HS-27A (cell line): ENCODE data around the gene CD96.
"Not testable (repeated sequence)": the region's sequence is repeated elsewhere in the genome, so short reads cannot be mapped to it uniquely, and the experiment has no call there.

Source experiments
- DNase-seq: peaks from one replicate; pipeline ENCODE4 v3.0.0-alpha.2; 2012; ENCODE audit warnings: low read depth, missing footprints

The CD96 gene

DNA sequence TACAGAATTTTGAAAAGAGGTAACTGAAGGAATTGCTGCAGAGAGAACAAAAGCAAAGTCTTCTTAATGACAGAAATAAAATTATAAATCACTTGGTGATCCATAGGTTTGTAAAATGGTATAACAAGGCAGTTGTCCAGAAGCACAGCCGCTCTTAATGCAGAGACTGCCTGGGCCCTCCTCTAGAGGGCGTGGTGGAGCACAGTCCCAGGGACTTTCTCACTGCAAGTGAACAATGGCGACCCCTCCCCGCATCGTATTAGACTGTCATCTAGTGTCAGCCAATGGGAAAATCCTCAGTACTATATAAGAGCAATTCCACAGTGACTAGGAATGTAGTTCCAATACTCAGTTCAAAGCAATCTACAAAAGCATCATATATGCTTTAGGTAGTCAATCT, 79.5 kb downstream of the CD96 start:
- DNase-seq: no peak

DNA sequence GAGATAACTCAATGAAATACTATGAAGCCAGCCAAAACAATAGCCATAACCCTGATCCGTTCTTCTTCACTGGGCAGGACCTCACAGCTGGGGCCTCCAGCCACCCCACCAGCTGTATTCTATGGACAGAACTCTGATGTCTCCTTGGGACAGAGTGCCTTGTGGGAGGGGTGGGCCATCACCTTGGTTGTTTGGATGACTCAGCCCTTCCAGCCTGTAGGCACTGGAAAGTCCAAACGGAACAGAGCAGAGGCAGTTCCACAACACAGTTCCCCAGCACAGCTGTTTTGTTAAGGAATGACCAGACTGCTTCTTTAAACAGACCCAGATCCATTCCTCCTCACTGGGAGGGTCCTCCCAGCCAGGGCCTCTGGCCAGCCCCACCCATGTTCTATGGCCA, 85.1 kb downstream of the CD96 start:
- DNase-seq: no peak

DNA sequence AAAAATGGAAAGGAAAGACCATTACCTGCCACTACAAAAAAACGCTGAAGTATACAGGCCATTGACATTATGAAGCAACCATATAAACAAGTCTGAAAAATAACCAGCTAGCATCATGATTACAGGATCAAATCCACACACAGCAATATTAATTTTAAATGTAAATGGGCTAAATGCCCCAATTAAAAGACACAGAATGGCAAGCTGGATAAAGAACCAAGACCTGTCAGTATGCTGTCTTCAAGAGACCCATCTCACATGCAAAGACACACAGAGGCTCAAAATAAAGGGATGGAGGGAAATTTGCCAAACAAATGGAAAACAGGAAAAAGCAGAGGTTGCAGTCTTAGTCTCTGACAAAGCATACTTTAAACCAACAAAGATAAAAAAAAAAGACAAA, 87.0 kb downstream of the CD96 start:
- DNase-seq: not testable (repeated sequence)

DNA sequence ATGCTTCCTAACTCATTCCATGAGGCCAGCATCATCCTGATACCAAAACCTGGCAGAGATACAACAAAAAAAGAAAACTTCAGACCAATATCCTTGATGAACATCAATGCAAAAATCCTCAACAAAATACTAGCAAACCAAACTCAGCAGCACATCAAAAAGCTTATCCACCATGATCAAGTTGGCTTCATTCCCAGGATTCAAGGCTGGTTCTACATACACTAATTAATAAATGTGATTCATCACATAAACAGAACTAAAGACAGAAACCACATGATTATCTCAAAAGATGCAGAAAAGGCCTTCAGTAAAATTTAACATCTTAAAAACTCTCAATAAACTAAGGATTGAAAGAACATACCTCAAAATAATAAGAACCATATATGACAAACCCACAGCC, 88.6 kb downstream of the CD96 start:
- DNase-seq: not testable (repeated sequence)

DNA sequence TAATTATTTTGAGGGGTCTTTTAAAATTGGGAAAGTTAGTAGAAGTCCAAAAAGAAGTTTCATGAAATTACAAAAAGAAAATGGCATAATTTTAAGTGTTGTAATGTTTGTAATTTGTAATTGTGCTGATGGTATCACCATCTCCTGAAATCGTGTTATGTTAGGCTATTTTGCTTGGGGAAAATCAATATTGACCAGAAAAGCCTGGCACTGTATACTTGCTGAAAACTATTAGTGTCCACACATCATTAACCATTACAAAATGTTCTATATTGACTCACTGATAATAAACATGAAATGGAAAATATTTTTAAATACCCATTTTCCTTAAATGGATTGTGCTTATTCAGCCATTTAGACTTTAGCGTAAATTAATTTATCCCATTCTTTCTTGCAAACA, 93.4 kb downstream of the CD96 start:
- DNase-seq: no peak

DNA sequence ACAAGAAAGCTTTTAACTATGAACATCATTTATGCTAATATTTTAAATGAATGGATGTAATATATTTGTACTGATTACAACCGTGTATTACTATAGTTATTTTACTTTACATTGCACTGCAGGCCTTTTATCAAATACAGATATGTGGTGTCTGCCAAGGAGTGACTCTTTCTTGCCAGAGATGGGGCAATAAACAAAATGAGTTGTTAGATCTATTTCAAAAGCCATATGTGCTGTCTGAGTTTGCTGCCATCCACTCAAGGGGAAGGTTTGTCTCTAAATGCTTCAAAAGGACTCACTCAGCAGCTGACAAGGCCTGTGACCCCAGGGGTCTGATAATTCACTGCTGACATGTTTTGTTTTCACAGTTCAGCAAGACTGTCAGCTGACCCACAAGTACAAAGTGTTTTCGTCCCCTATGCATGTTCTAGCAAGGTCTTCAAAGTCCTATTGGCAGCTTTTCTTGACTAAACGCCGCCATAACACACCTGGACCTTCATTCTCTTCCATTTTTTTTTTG, 94.4 kb downstream of the CD96 start:
- no peak for DNase-seq

DNA sequence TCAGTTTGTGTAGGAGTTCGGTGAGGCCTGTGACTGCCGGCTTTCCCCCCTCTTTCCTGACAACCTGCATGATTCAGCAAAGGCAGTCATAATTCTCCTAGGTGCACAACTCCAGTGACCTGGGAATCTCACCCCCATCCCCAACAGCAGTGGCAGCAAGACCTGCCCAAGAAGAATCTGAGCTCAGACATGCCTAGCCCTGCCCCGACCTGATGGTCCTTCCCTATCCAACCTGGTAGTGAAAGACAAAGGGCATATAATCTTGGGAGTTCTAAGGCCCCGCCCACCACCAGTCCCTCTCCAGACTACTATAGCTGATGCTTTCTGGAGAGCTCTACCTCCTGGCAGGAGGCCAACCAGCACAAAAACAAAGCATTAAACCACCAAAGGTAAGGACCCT, 97.3 kb downstream of the CD96 start:
- no peak for DNase-seq

DNA sequence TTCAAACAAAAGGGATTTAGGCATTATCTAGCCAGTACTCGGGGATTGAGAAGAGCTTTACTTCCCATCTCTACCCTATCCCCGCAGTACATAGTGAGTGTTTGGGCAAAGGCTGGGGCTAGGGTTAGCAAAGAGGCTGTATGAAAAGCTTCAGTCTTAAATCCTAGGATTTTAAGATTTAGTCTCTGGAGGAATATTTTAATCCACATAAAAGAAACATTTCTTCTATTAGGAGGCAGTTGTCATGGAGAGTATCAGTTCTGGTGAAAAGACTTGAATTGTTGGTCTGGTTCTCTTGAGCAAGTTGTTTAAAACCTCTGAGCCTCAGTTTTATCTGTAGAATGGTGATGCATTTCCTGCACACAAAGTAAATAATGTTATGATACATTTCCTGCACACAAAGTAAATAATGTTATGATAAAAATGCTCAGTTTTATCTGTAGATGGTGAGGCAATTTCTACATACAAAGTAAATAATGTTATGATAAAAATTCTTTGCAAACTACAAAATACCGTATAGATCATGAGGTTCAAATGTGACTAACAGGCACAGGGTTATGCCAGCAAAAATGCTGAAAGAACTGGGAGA, 107.1 kb downstream of the CD96 start:
- DNase-seq: no peak

DNA sequence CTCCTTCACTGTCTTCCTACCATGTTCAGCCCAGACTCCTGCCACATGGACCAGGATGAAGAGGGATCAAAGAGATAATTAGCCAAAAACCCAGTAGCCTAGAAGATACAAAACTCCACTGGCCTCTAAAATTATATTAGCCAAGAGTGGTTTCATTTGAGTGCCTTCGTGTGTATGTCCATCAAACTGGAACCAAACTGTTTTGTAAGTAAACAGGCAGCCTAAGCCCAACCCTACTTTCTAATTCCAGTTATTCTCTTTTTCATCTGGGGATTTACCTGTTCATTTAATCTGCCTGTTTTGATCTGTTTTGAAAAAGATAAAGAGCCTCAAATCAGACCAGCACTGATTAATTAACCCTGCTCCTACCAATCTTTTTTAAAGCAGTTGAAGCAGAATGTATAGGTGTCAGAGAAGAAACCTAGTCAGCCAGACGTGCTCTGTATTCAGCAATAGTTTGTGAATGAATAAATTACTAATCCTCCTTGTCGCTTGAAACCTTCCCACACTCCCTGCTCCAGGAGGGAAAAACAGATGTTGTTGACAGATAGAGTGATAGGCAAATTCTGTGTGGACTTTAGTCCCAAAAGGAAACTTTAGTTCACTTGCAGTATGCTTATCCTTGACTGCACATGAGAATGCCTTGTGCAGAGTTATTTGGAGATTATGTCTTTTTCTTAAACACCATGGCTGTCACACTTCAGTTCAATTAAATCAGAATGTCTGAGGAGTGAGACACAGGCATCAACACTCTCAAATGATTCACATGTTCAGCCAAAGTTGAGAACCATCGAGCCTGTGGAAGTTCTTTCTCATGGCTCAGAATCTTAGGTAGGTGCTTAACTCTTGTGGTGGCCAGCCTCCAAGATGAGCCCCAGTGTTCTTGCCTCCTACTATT, 108.6 kb downstream of the CD96 start:
- no peak for DNase-seq

DNA sequence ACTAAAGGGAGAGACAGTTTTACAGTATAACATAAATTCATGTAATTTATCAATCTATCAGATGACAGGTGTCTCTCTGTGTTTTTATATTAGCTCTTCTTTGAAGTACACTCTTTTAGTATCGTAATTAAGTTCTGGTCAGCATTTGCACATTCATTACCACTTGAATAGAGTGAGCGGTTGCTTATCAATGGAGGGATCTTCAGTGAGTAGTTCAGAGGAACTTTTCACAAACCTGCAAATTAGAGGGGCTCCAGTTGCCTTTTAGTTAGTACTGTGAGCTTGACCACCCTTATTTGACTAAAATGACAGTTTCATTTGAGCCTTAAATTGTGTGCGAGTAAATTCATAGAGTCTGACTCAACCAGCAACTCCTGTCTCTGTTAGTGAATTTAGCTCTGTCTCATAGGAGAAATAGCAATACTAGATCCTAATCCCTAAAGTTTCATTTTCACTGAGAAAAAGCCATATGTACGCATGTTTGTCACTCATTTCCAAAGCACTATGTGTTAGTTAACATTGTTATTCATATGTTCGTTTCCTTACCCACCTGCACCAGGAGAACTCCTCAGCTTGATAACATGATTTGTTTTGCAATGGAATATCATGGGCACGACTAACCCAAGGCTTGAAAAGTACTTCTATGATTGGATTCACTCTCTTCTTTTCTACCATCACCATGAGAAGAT, 110.6 kb downstream of the CD96 start:
- no peak for DNase-seq

DNA sequence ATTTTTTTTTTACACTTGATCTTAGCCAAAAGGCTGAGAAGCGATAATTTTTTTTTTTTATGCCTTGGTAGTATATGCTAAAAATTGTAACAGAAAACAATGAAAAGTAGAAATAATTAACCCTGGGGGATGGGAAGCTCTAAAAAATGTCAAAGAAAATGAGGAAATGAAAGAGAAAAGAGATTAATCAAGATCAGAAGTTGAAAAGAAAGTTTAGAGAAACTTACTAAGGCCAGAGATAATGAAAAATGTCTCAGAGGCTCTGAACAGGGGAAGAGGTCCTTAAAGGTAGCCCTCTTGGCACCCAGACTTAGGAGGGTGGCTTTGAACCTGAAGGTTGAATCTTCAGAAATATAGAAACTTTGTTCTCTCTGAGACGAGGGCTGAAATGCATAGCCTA, 111.8 kb downstream of the CD96 start:
- DNase-seq: no peak

DNA sequence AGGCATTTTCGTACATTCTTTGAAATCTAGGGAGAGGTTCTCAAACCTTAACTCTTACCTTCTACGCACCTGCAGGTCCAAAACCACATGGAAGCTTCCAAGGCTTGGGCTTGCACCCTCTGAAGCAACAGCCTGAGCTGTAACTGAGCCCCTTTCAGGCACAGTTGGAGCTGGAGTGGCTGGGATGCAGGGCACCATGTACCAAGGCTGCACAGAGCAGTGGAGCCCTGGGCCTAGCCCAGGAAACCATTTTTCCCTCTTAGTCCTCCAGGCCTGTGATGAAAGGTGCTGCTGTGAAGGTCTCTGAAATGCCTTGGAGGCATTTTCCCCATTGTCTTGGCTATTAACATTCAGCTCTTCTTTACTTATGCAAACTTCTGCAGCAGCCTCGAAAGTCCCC, 120.0 kb downstream of the CD96 start:
- DNase-seq: no peak

DNA sequence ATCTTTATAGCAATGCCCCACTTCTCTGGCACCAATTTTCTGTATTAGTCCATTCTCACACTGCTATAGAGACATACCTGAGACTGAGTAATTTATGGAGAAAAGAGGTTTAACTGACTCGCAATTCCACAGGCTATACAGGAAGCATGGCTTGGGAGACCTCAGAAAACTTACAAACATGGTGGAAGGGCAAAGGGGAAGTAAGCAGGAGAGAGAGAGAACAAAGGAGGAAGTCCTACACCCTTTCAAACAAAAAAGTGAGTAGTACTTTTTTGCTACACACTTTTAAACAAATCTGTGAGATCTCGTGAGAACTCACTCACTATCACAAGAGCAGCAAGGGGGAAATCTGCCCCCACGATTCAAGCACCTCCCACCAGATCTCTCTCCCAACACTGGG, 120.9 kb downstream of the CD96 start:
- no peak for DNase-seq

DNA sequence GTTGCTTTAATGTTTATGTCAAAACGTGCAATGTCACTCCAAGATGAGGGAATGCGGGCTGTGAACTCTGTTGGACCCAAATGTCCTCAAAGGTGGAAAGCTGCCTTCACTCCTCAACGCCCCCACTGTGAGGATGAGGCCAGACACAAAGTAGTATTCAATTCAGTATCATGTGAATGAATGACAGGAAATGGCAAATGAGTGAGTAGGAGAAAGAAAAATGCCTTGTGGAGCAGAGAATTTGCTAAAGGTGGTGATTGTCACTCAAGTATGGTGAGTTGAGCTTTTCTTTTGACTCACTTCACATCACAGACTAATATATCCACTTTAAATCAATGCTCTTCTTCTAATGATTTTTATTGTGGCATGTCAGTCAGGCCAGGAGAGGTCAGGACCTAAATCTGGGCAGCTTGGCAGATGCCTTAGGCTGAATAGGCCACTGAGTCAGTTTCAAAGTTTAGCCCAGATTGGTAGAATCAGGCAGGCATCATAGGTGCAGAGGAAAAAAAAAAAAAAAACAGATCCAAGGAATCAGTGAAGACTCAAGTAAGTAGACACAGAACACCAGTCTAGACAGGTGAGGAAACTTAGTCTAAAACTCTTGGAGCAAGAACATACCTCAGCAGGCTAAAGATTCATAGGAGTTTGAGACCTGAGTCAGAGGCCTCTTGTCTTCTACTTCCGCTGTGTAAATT, 124.2 kb downstream of the CD96 start:
- no peak for DNase-seq

DNA sequence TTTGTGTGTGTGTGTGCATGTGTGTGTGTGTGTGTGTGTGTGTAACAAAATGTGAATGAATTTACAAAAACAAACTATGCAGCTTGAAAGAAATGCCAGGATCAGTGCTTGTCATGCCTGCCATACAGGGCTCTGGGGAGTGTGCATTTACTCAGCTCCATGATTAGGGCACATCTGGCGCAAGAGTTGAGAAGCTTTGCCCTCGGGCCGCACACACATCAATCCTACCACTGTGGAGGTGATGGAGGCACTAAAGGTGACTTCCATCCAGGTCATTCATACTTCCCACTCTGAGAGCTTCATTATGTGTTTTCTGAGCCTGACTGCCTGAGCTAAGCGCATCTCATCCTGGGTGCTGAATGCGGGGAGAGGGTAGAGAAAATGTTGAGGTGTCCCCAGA, 125.2 kb downstream of the CD96 start:
- DNase-seq: no peak

DNA sequence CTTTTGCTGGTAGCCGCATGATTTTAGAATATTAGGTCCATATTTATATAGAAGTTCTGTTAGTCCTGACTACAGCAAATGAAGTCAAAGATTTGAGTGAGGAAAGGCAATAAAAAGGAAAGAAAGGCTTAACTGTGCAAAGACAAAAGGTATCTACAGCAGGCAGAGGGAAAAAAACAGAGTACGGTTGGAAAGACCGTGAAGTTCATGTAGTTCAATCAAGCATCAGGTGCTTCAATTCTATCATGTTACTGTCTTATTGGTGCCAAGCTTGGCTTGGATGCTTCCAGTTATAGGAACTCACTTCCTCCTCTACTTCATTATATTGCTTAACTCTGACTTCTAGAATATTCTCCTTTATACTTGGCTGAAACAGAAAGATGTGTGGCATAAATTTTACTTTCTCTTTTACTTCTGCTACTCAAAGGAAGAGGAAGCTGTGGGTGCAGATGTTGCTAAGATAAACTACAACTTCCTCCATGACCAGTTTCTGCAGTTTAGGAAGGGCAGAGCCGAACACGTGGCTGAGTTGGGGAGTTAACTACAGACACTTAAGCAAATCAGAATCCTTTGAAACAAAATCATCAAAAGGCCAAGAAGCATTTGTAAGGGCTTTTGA, 125.7 kb downstream of the CD96 start:
- DNase-seq: no peak

DNA sequence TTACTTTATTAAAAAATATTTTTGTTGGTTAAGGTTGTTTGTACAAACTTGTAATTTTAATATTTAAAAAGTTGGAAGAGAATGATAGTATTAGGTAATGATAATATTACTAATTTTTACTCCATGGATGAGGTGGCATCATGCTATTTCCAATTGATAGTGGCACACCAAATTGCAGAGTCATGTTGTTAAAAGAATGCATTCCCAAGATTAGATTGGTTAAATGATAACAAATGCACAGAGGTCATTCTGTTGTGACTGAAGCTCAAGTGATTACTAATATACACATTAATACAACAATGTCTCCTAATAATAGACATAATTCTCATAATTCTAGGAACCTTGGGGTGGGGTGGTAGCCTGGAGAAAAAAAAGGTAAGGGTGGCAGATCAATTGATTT, 126.3 kb downstream of the CD96 start:
- DNase-seq: no peak

DNA sequence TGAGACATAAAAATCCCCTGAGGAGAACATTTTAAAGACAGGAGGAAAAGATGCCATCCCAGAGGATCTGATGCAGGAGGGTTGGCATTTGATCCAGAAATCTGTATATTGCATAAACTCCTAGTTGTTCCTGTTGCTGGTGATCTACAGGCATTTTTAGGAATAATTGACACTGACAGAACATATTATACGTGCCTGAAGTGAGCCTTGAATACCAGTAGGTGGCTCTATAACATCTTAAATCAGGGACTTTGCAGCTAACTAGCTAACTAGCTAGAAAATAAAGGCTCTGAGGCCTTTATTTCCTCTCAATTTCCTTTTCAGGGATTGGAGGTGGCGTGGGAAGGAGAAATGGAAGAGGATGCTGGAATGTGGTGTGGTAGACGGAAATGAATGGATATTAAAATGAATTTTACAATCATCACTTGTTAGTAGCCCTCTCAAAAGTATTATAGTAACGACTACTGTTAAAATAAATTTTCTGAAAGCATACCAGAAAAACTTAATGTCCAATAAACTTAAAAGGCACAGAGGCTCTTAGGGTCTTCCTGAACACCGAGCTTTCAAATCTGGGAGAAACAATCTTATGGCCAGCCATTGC, 127.0 kb downstream of the CD96 start:
- DNase-seq: no peak

DNA sequence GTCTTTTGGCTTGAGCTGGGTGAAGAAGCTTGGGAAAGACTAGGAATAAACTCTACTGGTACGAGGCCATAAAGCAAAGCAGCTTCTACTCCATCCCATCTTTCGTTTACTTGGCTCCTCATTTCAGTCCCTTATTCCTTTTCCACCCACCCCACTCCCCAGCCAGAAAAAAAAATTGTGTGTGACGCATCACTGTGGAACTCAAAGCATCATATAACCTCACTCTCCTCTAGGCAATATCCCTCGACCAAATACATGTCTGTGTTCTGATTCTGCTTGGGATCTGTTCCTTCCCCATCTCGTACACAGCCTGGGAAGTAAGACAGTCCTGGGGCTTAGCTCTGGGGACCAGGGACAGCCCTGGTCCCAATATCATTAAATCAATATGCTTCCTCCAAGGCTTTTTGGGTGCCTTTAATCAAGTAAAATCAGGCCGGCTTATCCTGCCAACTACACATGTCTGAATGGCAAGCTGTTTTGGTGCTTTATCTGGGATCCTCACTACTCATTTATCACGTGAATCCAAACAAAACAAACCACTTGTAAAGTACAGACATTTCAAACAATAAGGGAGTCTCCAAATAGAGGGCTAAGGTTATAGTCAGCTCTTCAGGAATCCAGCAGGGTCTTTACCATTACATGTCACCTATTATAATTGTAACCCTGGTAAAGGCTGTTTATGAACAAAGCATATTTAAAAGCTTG, 128.1 kb downstream of the CD96 start:
- DNase-seq: peak; percentile 92

DNA sequence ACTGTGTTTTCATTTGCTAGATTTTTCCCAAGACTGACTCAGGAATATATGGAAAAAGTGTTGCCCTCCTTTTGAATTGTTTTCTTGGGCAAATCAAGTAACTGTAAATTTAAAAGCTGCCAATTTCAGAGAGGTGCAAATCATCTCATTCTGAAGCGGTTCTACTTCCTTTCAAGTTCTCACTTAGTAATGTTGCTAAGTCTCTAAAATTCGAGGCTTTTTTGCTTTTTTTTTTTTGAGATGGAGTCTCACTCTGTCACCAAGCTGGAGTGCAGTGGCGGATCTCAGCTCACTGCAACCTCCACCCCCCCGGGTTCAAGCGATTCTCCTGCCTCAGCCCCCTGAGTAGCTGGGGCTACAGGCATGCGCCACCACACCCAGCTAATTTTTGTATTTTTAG, 130.5 kb downstream of the CD96 start:
- DNase-seq: not testable (repeated sequence)

DNA sequence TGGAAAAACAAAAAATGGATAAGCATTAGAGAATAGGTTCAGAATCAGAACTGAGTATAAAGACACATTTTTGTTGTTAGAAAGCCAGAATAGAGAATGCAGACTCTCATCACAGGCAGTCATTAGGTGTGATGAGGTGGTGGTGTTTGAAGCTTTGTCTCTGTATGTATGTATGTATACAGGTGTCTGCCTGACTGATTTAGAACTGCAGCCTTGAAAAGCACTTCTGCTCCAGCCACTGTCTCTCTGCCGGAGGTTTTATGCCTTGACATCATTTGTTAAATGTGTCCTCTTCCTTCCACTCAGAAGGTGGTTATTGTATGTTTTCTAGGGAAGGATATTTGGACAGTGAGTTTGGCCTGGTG, 133.8 kb downstream of the CD96 start:
- no peak for DNase-seq
